ENCODE results near the gene PCDHGC3. TPM values are rescaled to one million over a fixed set of nuclear protein-coding genes. Genes with fewer than 3 reads are reported as not detected.

PCDHGC3 gene
- total and polyA plus RNA-seq, 9 of the 15 experiments (the other 6 are each of a cell fraction or from before 2014, with no cell fraction given), result 0.07 TPM; not detected in 8

DNA sequence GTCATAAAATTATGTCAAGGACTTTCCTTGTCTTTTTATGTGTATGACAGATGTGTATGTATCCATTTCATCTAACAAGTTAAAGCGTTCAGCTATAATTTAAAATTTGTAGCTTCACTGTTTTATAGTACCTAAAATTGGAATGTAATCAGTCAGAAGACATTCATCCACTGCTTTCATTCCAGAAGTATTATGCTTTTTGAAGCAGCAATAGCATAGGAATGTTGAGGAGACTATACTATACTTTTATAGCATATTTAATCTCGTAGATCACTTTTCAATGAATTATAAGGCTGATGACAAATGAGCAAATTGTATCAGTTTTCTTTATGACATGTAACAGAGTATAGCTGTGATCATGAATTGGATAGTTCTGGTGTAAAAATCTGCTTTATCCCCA lies 38.5 kb upstream of the PCDHGC3 start:
- H3K79me2 ChIP-seq (ENCODE audit: control insufficient read depth, insufficient read depth, low read length), result no peaks in the 10 kb centered on the region
- H3K9me3 ChIP-seq (replicated peaks; ENCODE audit: control insufficient read depth, insufficient read depth, low read depth, low read length), result no peaks in the 10 kb centered on the region
- H3K4me1 ChIP-seq (replicated peaks in 1 of 2; ENCODE audit: control insufficient read depth in 2 of 2, insufficient read depth in 2 of 2, low read length in 2 of 2), result peaks cover 0 to 11% of the 10 kb centered on the region in 2 experiments; a peak in 2 of 5 replicates
- no peaks in the 10 kb centered on the region for H4K20me1 ChIP-seq (replicated peaks; ENCODE audit: control insufficient read depth, insufficient read depth, low read length)
- no peak overlapping the region for H3K4me3 ChIP-seq
- 0% methylated on average over 2 of the region's 2 CpGs for WGBS (ENCODE audit: insufficient coverage, low coverage, missing lambda C conversion rate)
- H3K4me2 ChIP-seq (ENCODE audit: insufficient read depth, low read length), result no peak overlapping the region
- POLR2A ChIA-PET, result no interaction called here
- H3K9me1 ChIP-seq (ENCODE audit: control insufficient read depth, insufficient read depth, low read length), result no peaks in the 10 kb centered on the region
- no peak for ATAC-seq
- in situ Hi-C loops (cut with MboI) (no loop called here), intact Hi-C loops (cut with micrococcal nuclease) (no loop called here)
- peaks cover 0 to 17% of the 10 kb centered on the region in 2 experiments; a peak in 2 of 5 replicates for H3K27me3 ChIP-seq (ENCODE audit: control insufficient read depth in 2 of 2, insufficient read depth in 2 of 2, low read length in 2 of 2)
- H2AFZ ChIP-seq (ENCODE audit: low read depth, low read length), result no peak overlapping the region
- no peak overlapping the region for H3K9ac ChIP-seq (ENCODE audit: insufficient read depth in 1 of 2, low read depth in 2 of 2, low read length in 2 of 2)
- BruUV-seq (replicated peaks), result no TSS peak
- H3K36me3 ChIP-seq (ENCODE audit: control insufficient read depth, insufficient read depth, low read length), result no peaks in the 10 kb centered on the region
- no peak for DNase-seq (ENCODE audit: extremely low read depth in 1 of 4, low spot score in 3 of 4)
- CTCF ChIA-PET (ENCODE audit: low intra/inter-chr PET ratio), result no interaction called here
- FAIRE-seq, result no peak
- H3K27ac ChIP-seq (ENCODE audit: extremely low read depth, low read depth, low read length), result no peak overlapping the region
- TF ChIP-seq, protein P1, sequence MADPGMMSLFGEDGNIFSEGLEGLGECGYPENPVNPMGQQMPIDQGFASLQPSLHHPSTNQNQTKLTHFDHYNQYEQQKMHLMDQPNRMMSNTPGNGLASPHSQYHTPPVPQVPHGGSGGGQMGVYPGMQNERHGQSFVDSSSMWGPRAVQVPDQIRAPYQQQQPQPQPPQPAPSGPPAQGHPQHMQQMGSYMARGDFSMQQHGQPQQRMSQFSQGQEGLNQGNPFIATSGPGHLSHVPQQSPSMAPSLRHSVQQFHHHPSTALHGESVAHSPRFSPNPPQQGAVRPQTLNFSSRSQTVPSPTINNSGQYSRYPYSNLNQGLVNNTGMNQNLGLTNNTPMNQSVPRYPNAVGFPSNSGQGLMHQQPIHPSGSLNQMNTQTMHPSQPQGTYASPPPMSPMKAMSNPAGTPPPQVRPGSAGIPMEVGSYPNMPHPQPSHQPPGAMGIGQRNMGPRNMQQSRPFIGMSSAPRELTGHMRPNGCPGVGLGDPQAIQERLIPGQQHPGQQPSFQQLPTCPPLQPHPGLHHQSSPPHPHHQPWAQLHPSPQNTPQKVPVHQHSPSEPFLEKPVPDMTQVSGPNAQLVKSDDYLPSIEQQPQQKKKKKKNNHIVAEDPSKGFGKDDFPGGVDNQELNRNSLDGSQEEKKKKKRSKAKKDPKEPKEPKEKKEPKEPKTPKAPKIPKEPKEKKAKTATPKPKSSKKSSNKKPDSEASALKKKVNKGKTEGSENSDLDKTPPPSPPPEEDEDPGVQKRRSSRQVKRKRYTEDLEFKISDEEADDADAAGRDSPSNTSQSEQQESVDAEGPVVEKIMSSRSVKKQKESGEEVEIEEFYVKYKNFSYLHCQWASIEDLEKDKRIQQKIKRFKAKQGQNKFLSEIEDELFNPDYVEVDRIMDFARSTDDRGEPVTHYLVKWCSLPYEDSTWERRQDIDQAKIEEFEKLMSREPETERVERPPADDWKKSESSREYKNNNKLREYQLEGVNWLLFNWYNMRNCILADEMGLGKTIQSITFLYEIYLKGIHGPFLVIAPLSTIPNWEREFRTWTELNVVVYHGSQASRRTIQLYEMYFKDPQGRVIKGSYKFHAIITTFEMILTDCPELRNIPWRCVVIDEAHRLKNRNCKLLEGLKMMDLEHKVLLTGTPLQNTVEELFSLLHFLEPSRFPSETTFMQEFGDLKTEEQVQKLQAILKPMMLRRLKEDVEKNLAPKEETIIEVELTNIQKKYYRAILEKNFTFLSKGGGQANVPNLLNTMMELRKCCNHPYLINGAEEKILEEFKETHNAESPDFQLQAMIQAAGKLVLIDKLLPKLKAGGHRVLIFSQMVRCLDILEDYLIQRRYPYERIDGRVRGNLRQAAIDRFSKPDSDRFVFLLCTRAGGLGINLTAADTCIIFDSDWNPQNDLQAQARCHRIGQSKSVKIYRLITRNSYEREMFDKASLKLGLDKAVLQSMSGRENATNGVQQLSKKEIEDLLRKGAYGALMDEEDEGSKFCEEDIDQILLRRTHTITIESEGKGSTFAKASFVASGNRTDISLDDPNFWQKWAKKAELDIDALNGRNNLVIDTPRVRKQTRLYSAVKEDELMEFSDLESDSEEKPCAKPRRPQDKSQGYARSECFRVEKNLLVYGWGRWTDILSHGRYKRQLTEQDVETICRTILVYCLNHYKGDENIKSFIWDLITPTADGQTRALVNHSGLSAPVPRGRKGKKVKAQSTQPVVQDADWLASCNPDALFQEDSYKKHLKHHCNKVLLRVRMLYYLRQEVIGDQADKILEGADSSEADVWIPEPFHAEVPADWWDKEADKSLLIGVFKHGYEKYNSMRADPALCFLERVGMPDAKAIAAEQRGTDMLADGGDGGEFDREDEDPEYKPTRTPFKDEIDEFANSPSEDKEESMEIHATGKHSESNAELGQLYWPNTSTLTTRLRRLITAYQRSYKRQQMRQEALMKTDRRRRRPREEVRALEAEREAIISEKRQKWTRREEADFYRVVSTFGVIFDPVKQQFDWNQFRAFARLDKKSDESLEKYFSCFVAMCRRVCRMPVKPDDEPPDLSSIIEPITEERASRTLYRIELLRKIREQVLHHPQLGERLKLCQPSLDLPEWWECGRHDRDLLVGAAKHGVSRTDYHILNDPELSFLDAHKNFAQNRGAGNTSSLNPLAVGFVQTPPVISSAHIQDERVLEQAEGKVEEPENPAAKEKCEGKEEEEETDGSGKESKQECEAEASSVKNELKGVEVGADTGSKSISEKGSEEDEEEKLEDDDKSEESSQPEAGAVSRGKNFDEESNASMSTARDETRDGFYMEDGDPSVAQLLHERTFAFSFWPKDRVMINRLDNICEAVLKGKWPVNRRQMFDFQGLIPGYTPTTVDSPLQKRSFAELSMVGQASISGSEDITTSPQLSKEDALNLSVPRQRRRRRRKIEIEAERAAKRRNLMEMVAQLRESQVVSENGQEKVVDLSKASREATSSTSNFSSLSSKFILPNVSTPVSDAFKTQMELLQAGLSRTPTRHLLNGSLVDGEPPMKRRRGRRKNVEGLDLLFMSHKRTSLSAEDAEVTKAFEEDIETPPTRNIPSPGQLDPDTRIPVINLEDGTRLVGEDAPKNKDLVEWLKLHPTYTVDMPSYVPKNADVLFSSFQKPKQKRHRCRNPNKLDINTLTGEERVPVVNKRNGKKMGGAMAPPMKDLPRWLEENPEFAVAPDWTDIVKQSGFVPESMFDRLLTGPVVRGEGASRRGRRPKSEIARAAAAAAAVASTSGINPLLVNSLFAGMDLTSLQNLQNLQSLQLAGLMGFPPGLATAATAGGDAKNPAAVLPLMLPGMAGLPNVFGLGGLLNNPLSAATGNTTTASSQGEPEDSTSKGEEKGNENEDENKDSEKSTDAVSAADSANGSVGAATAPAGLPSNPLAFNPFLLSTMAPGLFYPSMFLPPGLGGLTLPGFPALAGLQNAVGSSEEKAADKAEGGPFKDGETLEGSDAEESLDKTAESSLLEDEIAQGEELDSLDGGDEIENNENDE (IDR thresholded peaks at IDR 0.05; ENCODE audit: low read depth, low read length), result no peak
- TF ChIP-seq, protein P2, sequence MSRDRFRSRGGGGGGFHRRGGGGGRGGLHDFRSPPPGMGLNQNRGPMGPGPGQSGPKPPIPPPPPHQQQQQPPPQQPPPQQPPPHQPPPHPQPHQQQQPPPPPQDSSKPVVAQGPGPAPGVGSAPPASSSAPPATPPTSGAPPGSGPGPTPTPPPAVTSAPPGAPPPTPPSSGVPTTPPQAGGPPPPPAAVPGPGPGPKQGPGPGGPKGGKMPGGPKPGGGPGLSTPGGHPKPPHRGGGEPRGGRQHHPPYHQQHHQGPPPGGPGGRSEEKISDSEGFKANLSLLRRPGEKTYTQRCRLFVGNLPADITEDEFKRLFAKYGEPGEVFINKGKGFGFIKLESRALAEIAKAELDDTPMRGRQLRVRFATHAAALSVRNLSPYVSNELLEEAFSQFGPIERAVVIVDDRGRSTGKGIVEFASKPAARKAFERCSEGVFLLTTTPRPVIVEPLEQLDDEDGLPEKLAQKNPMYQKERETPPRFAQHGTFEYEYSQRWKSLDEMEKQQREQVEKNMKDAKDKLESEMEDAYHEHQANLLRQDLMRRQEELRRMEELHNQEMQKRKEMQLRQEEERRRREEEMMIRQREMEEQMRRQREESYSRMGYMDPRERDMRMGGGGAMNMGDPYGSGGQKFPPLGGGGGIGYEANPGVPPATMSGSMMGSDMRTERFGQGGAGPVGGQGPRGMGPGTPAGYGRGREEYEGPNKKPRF (IDR thresholded peaks at IDR 0.05; ENCODE audit: low read depth, low read length), result no peak
- no peak for TF ChIP-seq GTF2A2 (tag; IDR thresholded peaks at IDR 0.05)
- TF ChIP-seq, protein P3, sequence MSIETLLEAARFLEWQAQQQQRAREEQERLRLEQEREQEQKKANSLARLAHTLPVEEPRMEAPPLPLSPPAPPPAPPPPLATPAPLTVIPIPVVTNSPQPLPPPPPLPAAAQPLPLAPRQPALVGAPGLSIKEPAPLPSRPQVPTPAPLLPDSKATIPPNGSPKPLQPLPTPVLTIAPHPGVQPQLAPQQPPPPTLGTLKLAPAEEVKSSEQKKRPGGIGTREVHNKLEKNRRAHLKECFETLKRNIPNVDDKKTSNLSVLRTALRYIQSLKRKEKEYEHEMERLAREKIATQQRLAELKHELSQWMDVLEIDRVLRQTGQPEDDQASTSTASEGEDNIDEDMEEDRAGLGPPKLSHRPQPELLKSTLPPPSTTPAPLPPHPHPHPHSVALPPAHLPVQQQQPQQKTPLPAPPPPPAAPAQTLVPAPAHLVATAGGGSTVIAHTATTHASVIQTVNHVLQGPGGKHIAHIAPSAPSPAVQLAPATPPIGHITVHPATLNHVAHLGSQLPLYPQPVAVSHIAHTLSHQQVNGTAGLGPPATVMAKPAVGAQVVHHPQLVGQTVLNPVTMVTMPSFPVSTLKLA (conservative IDR thresholded peaks at IDR 0.05), result no peak
- no peak for TF ChIP-seq HMGN3 (IDR thresholded peaks at IDR 0.05; ENCODE audit: borderline replicate concordance, extremely low read depth, insufficient read length, low read depth, low read length)
- TF ChIP-seq LARP7 (IDR thresholded peaks at IDR 0.05), result no peak
- no peak for TF ChIP-seq DMBX1 (CRISPR knock-in tag; IDR thresholded peaks at IDR 0.05; ENCODE audit: borderline replicate concordance)
